Osteoblast (primary cell): ENCODE results near the gene CNTFR. TPM values are rescaled to one million over a fixed set of nuclear protein-coding genes. Genes with fewer than 3 reads are reported as not detected.

ENCODE experiments used
- DNase-seq: peaks from one replicate; pipeline ENCODE4 v3.0.0; 2011; ENCODE audit warnings: low spot score, mixed read lengths; ENCODE audit not compliant: insufficient read length; ENCODE audit errors: missing footprints
- H2AFZ ChIP-seq: 2 replicates; pipeline ENCODE4 v1.6.0; 2011; ENCODE audit warnings: mild to moderate bottlenecking, low read length
- H3K27ac ChIP-seq: 2 replicates; pipeline ENCODE4 v1.5.1; 2011; ENCODE audit warnings: mild to moderate bottlenecking, low read depth, low read length, moderate library complexity
- H3K27me3 ChIP-seq: 2 replicates; pipeline ENCODE4 v1.6.0; 2012; ENCODE audit warnings: mild to moderate bottlenecking, control low read depth, inconsistent platforms, low read length, moderate library complexity; ENCODE audit not compliant: insufficient read depth
- H3K36me3 ChIP-seq: 2 replicates; pipeline ENCODE4 v1.5.1; 2011; ENCODE audit warnings: mild to moderate bottlenecking, low read length, control low read depth, moderate library complexity; ENCODE audit not compliant: insufficient read depth
- H3K4me1 ChIP-seq: 2 replicates; pipeline ENCODE4 v1.5.1; 2011; ENCODE audit warnings: mild to moderate bottlenecking, low read length, control low read depth, moderate library complexity; ENCODE audit not compliant: insufficient read depth
- H3K4me2 ChIP-seq: 2 replicates; pipeline ENCODE4 v1.6.0; 2011; ENCODE audit warnings: mild to moderate bottlenecking, low read length; ENCODE audit not compliant: insufficient read depth
- H3K4me3 ChIP-seq: fragments of 200-600 bp; sonication (generic); 3 replicates; pipeline ENCODE4 v1.5.1; 2012; ENCODE audit warnings: mild to moderate bottlenecking, low read length, inconsistent platforms; ENCODE audit not compliant: insufficient read depth
- H3K79me2 ChIP-seq: 2 replicates; pipeline ENCODE4 v1.6.0; 2012; ENCODE audit warnings: mild to moderate bottlenecking, low read length, control low read depth, inconsistent platforms; ENCODE audit not compliant: insufficient read depth
- H3K9me3 ChIP-seq: 2 replicates; pipeline ENCODE4 v1.5.1; 2011; ENCODE audit warnings: low read depth, low read length, control low read depth
- H4K20me1 ChIP-seq: 2 replicates; pipeline ENCODE4 v1.6.0; 2012; ENCODE audit warnings: mild to moderate bottlenecking, low read length, control low read depth; ENCODE audit not compliant: insufficient read depth
- total RNA-seq: library from RNA; depleted of rRNA; stranded (reverse); fragments of >200 nt; gene quantifications from 2 replicates; pipeline ENCODE4 v1.2.3, GENCODE V29; 2012
- TF ChIP-seq, protein P1 (sequence below): IDR thresholded peaks from 2 replicates; pipeline ENCODE4 v1.5.1; 2011; ENCODE audit warnings: mild to moderate bottlenecking, low read depth, low read length, moderate library complexity; ENCODE audit errors: extremely low read depth

Gene CNTFR
- total RNA-seq, 1 donor = not detected

GRCh38 chr9:34581318-34581717 lies 8.2 kb downstream of the CNTFR start:
- Histone ChIP-seq H3K36me3 (no peaks in the 10 kb centered on the region), H4K20me1 (no peaks in the 10 kb centered on the region), H3K4me2 (no peak overlapping the region), H3K9me3 (no peaks in the 10 kb centered on the region), H3K79me2 (no peaks in the 10 kb centered on the region), H3K27me3 (peaks cover 66% of the 10 kb centered on the region), H2AFZ (no peak overlapping the region), H3K4me1 (no peaks in the 10 kb centered on the region), H3K27ac (no peak overlapping the region), H3K4me3 (no peak overlapping the region)
- DNase-seq = no peak
- TF ChIP-seq, protein P1, sequence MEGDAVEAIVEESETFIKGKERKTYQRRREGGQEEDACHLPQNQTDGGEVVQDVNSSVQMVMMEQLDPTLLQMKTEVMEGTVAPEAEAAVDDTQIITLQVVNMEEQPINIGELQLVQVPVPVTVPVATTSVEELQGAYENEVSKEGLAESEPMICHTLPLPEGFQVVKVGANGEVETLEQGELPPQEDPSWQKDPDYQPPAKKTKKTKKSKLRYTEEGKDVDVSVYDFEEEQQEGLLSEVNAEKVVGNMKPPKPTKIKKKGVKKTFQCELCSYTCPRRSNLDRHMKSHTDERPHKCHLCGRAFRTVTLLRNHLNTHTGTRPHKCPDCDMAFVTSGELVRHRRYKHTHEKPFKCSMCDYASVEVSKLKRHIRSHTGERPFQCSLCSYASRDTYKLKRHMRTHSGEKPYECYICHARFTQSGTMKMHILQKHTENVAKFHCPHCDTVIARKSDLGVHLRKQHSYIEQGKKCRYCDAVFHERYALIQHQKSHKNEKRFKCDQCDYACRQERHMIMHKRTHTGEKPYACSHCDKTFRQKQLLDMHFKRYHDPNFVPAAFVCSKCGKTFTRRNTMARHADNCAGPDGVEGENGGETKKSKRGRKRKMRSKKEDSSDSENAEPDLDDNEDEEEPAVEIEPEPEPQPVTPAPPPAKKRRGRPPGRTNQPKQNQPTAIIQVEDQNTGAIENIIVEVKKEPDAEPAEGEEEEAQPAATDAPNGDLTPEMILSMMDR = no peak

DNA sequence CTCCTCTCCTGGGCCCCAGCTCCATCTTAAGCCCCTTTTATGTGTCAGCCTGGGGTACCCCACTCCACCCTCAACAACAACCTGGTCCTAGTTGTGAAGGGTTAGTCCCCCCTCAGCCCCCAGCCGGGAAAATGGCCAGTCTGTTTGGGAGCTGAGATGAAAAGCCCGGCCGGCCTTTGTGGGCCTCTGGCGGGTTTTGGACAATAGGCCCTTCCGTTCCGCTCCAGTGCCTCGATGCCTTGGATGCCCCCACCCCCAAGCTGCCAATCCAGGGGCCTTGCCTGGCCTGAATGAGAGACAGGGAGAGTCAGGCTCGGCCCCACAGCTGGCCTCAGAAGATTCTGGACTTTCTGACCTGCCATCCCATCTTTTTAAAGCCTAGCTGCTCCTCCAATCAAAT lies 9.2 kb downstream of the CNTFR start:
- no peaks in the 10 kb centered on the region for H4K20me1 ChIP-seq
- H3K4me1 ChIP-seq = no peaks in the 10 kb centered on the region
- TF ChIP-seq, protein P1 = no peak
- H3K27me3 ChIP-seq = peaks cover 65% of the 10 kb centered on the region
- H3K4me2 ChIP-seq = no peak overlapping the region
- H3K27ac ChIP-seq = no peak overlapping the region
- H3K36me3 ChIP-seq = no peaks in the 10 kb centered on the region
- H2AFZ ChIP-seq = no peak overlapping the region
- no peak overlapping the region for H3K4me3 ChIP-seq
- H3K79me2 ChIP-seq = no peaks in the 10 kb centered on the region
- H3K9me3 ChIP-seq = no peaks in the 10 kb centered on the region
- no peak for DNase-seq

DNA sequence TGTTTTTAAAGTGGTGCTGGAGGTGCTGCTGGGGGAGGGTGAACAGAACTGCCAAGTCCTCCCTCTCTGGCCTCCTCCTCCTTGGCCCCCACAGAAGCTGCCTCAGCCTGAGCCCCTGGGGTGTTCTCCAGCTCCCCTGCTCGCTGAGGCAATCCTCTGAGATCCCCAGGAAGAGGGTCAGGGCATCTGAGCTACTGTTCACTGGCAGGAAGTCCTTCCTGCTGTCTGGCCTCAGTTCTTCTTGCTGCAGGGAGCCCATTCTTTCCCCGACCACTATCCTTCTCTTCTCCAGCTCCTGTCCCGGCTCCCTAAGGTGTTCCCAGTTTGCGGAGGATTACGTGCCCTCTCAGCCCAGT lies 9.7 kb downstream of the CNTFR start:
- no peak overlapping the region for H3K27ac ChIP-seq
- DNase-seq = no peak
- H3K4me1 ChIP-seq = no peaks in the 10 kb centered on the region
- H3K4me3 ChIP-seq = no peak overlapping the region
- peaks cover 60% of the 10 kb centered on the region for H3K27me3 ChIP-seq
- H3K4me2 ChIP-seq = no peak overlapping the region
- no peaks in the 10 kb centered on the region for H4K20me1 ChIP-seq
- TF ChIP-seq, protein P1 = no peak
- H2AFZ ChIP-seq = no peak overlapping the region
- H3K79me2 ChIP-seq = no peaks in the 10 kb centered on the region
- H3K9me3 ChIP-seq = no peaks in the 10 kb centered on the region
- no peaks in the 10 kb centered on the region for H3K36me3 ChIP-seq

DNA sequence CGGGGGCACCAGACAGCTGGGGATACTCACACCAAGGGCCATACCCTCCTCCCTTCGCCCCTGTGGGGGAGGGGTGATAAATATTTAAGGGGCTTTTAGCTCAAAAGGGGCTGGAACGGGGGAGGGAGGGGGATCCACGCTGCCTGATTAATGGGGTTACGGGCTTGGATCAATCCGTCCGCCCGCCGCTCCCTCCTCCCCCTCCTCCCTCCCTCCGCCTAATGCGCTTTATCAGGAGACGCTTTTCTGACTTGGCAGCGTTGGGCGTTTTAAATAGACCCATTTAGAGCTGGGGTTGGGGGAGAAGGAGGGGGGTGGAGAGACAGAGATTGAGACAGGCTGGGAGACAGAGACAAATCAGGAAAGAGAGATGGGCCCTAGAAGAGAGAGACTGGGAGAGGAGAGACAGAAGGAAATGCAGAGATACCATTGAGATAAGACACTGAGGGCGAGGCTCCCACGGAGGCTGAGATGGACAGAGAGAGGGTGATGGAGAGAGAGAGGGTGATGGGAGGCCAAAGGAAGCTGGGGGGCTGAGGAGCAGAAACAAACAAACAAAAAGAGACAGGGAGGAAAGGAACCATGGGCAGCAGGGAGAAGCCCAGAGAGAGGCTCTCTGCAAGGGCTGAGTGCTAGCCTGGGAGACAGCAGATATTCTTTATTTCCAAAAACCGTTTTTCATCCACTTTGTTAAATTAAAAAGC lies 10.3 kb downstream of the CNTFR start:
- Histone ChIP-seq H3K27me3 (peaks cover 56% of the 10 kb centered on the region), H3K79me2 (no peaks in the 10 kb centered on the region)
- TF ChIP-seq, protein P1 = no peak

More for the DNA sequence above, 10.3 kb downstream of the CNTFR start:
- Histone ChIP-seq H3K36me3 (no peaks in the 10 kb centered on the region), H3K4me2 (no peak overlapping the region), H3K27ac (no peak overlapping the region), H4K20me1 (no peaks in the 10 kb centered on the region), H3K9me3 (no peaks in the 10 kb centered on the region), H3K4me3 (no peak overlapping the region), H3K4me1 (no peaks in the 10 kb centered on the region), H2AFZ (no peak overlapping the region)
- no peak for DNase-seq
